ENCODE results near the gene TRNAU1AP. TPM values are rescaled to one million over a fixed set of nuclear protein-coding genes. Genes with fewer than 3 reads are reported as not detected.

The TRNAU1AP gene
- total RNA-seq, 1 donor from 2014 or later = 24.5 TPM

DNA sequence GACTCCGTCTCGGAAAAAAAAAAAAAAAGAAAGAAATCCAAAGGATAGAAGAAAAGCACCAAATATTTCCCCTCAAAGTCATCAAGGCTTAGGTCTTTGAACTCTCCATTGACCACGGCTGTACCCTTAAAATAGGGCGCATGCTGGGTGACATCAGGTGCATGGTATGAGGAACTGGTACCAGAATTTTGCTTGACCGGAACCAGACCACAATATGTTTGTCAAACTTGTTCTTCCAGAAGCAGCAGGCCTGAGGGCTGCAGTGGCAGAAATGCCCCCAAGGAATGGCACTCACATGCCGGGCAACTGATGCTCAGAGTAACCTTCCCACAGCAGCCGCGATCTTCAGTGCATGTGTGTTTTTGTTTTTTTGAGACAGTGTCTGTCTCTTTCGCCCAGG lies 26.0 kb upstream of the TRNAU1AP start:
- Histone ChIP-seq H3K4me1 (no peaks in the 10 kb centered on the region), H3K4me3 (no peak overlapping the region), H3K36me3 (no peaks in the 10 kb centered on the region), H3K9me3 (no peaks in the 10 kb centered on the region), H3K27ac (peak overlapping the region; percentile 30), H3K27me3 (no peaks in the 10 kb centered on the region)
- ATAC-seq = peak; percentile 87
- TF ChIP-seq, protein P1, sequence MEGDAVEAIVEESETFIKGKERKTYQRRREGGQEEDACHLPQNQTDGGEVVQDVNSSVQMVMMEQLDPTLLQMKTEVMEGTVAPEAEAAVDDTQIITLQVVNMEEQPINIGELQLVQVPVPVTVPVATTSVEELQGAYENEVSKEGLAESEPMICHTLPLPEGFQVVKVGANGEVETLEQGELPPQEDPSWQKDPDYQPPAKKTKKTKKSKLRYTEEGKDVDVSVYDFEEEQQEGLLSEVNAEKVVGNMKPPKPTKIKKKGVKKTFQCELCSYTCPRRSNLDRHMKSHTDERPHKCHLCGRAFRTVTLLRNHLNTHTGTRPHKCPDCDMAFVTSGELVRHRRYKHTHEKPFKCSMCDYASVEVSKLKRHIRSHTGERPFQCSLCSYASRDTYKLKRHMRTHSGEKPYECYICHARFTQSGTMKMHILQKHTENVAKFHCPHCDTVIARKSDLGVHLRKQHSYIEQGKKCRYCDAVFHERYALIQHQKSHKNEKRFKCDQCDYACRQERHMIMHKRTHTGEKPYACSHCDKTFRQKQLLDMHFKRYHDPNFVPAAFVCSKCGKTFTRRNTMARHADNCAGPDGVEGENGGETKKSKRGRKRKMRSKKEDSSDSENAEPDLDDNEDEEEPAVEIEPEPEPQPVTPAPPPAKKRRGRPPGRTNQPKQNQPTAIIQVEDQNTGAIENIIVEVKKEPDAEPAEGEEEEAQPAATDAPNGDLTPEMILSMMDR (IDR thresholded peaks at IDR 0.05) = no peak
- DNase-seq = no peak
- intact Hi-C loops (cut with DNase I) = no loop called here

DNA sequence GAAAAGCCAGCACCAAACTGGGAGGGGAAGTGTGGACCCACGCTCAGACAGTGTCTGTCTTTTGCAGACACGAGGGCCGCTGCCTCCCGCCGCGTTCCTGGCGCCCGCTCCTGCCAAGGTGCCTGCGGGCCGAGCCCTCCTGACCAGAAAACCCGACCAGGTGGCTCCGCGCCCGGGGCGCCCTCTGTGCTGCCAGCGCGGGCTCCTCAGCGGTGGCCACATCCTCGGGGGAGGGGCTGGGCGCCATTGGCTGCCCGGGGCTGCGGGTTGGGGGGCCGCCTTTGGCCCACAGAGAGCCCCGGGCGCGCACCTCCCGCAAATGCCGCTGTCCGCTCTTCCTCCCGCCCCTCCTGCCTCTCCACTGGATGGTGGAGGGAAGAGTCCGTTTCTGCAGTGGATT lies 22.4 kb upstream of the TRNAU1AP start:
- Histone ChIP-seq H3K9me3 (no peaks in the 10 kb centered on the region), H3K27ac (no peak overlapping the region), H3K27me3 (no peaks in the 10 kb centered on the region), H3K4me3 (no peak overlapping the region), H3K36me3 (peaks cover 4% of the 10 kb centered on the region), H3K4me1 (no peaks in the 10 kb centered on the region)
- no peak for DNase-seq
- ATAC-seq = no peak
- TF ChIP-seq, protein P1 (IDR thresholded peaks at IDR 0.05) = no peak
- intact Hi-C loops (cut with DNase I) = no loop called here

DNA sequence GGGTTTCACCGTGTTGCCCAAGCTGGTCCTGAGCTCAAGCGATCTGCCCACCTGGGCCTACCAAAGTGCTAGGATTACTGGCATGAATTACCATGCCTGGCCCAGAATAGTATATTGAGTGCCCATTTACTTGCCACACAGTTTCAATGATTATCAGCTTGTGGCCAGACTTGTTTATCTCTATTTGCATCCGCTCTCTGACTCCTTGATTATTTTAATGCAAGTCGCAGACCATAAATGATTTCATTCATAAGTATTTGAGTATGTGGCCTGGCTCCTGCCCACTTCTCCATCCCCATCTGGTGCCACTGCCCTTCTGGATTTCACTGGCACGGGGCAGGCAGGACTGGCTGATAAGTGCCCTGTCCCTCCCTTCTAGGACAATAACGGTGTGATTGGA lies 18.2 kb upstream of the TRNAU1AP start:
- peaks cover 28% of the 10 kb centered on the region for H3K36me3 ChIP-seq

DNA sequence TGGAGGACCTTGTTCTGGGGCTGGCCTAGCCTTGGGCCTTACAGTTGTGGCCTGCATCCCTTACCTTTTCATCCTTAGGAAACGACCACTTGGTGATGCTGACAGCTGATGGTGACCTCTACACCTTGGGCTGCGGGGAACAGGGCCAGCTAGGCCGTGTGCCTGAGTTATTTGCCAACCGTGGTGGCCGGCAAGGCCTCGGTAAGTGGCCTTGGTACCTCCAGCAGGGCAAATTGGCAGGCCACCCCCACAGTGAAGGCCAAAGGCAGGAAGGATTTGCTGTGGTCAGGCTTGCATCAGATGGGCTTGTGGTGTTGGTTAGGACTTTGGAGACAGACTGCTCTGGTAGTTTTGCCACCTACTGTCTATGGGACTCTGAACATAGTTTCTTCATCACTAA lies 17.7 kb upstream of the TRNAU1AP start:
- Histone ChIP-seq H3K4me1 (no peaks in the 10 kb centered on the region), H3K27me3 (no peaks in the 10 kb centered on the region), H3K9me3 (no peaks in the 10 kb centered on the region), H3K4me3 (no peak overlapping the region), H3K27ac (no peak overlapping the region), H3K36me3 (peaks cover 28% of the 10 kb centered on the region)
- ATAC-seq (no peak), DNase-seq (no peak)
- TF ChIP-seq, protein P1 (IDR thresholded peaks at IDR 0.05) = no peak
- intact Hi-C loops (cut with DNase I) = no loop called here

More for the DNA sequence above, 18.2 kb upstream of the TRNAU1AP start:
- H3K27me3 ChIP-seq = no peaks in the 10 kb centered on the region
- TF ChIP-seq, protein P1 (IDR thresholded peaks at IDR 0.05) = no peak
- no peak for ATAC-seq
- intact Hi-C loops (cut with DNase I) = no loop called here
- no peak for DNase-seq
- no peak overlapping the region for H3K4me3 ChIP-seq
- H3K4me1 ChIP-seq = no peaks in the 10 kb centered on the region
- no peak overlapping the region for H3K27ac ChIP-seq
- H3K9me3 ChIP-seq = no peaks in the 10 kb centered on the region

DNA sequence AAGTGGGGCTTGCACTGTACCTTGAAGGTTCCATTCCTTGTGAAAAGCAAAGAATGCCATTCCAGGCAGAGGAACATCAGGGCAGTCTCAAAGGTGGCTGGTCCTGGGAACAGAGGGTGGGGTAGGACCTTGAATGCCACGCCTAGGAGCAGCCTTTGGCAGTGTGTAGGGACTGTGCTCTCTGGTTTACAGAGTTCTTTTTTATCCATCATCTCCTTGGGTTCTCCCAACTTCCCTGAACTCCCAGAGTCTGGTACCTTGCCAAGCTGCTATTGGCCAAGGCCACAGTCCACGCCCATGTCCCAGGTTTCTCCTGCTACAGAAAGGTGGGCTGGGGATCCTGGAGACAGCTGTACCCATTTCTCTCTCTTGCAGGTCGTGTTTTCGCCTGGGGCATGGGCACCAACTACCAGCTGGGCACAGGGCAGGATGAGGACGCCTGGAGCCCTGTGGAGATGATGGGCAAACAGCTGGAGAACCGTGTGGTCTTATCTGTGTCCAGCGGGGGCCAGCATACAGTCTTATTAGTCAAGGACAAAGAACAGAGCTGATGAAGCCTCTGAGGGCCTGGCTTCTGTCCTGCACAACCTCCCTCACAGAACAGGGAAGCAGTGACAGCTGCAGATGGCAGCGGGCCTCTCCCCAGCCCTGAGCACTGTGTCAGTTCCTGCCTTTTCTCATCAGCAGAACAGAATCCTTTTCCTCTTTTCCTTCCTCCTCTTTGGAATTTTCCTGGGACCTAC lies 15.3 kb upstream of the TRNAU1AP start:
- Histone ChIP-seq H3K9me3 (no peaks in the 10 kb centered on the region), H3K27ac (no peak overlapping the region), H3K36me3 (peaks cover 28% of the 10 kb centered on the region), H3K4me3 (no peak overlapping the region), H3K27me3 (no peaks in the 10 kb centered on the region), H3K4me1 (no peaks in the 10 kb centered on the region)
- TF ChIP-seq, protein P1 (IDR thresholded peaks at IDR 0.05) = no peak
- ATAC-seq (no peak), DNase-seq (no peak)
- intact Hi-C loops (cut with DNase I) = no loop called here
